ENCODE results near the gene ZNF608. TPM values are rescaled to one million over a fixed set of nuclear protein-coding genes. Genes with fewer than 3 reads are reported as not detected.

Gene ZNF608
- total RNA-seq, 6 experiments from 2014 or later: 3.9 to 6.5 (median 4.9) TPM

- peaks cover 0 to 17% (median 0%) of the 10 kb centered on the region in 4 donors for H3K4me1 ChIP-seq
Measured at GRCh38 chr5:124742983-124743601, 3.3 kb downstream of the ZNF608 start.

DNA sequence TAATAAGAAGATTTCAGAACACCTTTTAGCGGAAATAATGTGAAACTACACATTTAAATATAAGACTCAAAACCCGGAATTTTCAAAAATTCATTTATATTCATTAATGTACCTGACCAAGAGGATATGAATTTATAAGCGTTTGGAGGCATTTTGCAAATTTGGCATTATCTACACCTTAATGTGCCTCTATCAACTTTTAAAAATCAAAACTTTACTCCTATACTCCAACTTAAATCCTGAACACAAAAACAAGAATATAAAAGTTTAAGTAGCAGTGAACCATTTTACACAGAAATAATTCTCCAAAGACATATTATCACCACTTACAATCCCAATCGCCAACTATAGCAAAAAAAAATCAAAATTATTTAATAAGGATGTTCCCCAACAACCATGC lies 3.9 kb downstream of the ZNF608 start:
- H3K4me3 ChIP-seq: peak overlapping the region in 2 of 3 donors; percentile 13 to 58
- TF ChIP-seq, protein P1, sequence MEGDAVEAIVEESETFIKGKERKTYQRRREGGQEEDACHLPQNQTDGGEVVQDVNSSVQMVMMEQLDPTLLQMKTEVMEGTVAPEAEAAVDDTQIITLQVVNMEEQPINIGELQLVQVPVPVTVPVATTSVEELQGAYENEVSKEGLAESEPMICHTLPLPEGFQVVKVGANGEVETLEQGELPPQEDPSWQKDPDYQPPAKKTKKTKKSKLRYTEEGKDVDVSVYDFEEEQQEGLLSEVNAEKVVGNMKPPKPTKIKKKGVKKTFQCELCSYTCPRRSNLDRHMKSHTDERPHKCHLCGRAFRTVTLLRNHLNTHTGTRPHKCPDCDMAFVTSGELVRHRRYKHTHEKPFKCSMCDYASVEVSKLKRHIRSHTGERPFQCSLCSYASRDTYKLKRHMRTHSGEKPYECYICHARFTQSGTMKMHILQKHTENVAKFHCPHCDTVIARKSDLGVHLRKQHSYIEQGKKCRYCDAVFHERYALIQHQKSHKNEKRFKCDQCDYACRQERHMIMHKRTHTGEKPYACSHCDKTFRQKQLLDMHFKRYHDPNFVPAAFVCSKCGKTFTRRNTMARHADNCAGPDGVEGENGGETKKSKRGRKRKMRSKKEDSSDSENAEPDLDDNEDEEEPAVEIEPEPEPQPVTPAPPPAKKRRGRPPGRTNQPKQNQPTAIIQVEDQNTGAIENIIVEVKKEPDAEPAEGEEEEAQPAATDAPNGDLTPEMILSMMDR (IDR thresholded peaks at IDR 0.05): no peak
- no peak for TF ChIP-seq POLR2A (IDR thresholded peaks at IDR 0.05)
- intact Hi-C loops (cut with DNase I): loop anchor here in 1 of 2 donors (5.0 kb wide), 1 partner anchor 80 kb away; no protein-coding TSS in a partner anchor
- DNase-seq: no peak
- ATAC-seq: no peak
- WGBS (ENCODE audit: insufficient coverage, low coverage, low lambda C conversion rate, missing lambda C conversion rate): 63% methylated on average over 4 of the region's 4 CpGs
- H3K36me3 ChIP-seq: no peaks in the 10 kb centered on the region
- peaks cover 0 to 3% (median 0%) of the 10 kb centered on the region in 4 donors for H3K9me3 ChIP-seq
- H3K27me3 ChIP-seq: no peaks in the 10 kb centered on the region
- peaks cover 0 to 17% (median 0%) of the 10 kb centered on the region in 4 donors for H3K4me1 ChIP-seq
- H3K27ac ChIP-seq: no peak overlapping the region

More at GRCh38 chr5:124742983-124743601, 3.3 kb downstream of the ZNF608 start:
- Histone ChIP-seq H3K27me3 (no peaks in the 10 kb centered on the region), H3K36me3 (no peaks in the 10 kb centered on the region), H3K27ac (peak overlapping the region in 2 of 3 donors; percentile 67 to 92), H3K9me3 (peaks cover 0 to 3% (median 0%) of the 10 kb centered on the region in 4 donors), H3K4me3 (peak overlapping the region; percentile 56 to 58 (median 58))
- ATAC-seq (peak in 1 of 4 donors; percentile 46), DNase-seq (peak in 1 of 3 donors; percentile 34)
- 28% methylated on average over 8 of the region's 8 CpGs for WGBS (ENCODE audit: insufficient coverage, low coverage, low lambda C conversion rate, missing lambda C conversion rate)
- TF ChIP-seq POLR2A (IDR thresholded peaks at IDR 0.05): no peak
- TF ChIP-seq, protein P1 (IDR thresholded peaks at IDR 0.05): no peak
- intact Hi-C loops (cut with DNase I): loop anchor here in 1 of 2 donors (5.0 kb wide), 1 partner anchor 81 kb away; no protein-coding TSS in a partner anchor

- H3K4me3 ChIP-seq: no peak overlapping the region
Measured at GRCh38 chr5:124741711-124742496, 4.5 kb downstream of the ZNF608 start.

DNA sequence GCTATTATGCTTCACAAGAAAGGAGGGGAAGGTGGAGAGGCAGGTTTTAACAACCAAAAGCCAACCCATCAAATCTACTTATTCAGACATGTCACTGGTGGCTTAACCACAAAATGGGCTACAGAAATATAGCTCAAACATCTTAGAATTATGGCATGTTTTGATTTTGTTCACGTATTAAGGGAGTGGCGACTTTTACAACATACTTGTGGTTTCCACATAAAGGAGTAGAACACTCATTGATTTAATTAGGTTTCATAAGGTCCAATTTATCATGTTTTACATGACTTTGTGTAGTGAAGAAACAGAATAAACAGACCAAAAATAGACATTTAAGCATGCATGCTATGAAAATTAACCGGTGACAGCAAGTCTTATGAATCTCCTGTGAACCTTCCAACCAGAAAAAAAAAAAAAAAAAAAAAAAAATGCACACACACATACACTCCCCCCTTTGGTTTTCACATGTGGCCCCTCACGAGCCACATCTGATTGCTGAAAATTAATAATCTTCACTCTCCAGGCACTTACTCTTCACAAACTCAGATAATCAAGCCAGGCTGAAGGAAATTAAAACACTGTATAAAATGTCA lies 5.4 kb downstream of the ZNF608 start:
- 75% methylated on average over 4 of the region's 4 CpGs for WGBS (ENCODE audit: insufficient coverage, low coverage, low lambda C conversion rate, missing lambda C conversion rate)
- Histone ChIP-seq H3K4me1 (peaks cover 0 to 21% (median 0%) of the 10 kb centered on the region in 4 donors), H3K9me3 (peaks cover 0 to 3% (median 0%) of the 10 kb centered on the region in 4 donors), H3K4me3 (no peak overlapping the region), H3K36me3 (no peaks in the 10 kb centered on the region), H3K27ac (no peak overlapping the region), H3K27me3 (no peaks in the 10 kb centered on the region)
- TF ChIP-seq, protein P1 (IDR thresholded peaks at IDR 0.05): no peak
- TF ChIP-seq POLR2A (IDR thresholded peaks at IDR 0.05): no peak
- ATAC-seq: no peak
- intact Hi-C loops (cut with DNase I): loop anchor here in 1 of 2 donors (5.0 kb wide), 1 partner anchor 79 kb away; no protein-coding TSS in a partner anchor
- no peak for DNase-seq

More at GRCh38 chr5:124741711-124742496, 4.5 kb downstream of the ZNF608 start:
- peaks cover 0 to 3% (median 0%) of the 10 kb centered on the region in 4 donors for H3K9me3 ChIP-seq
- TF ChIP-seq POLR2A (IDR thresholded peaks at IDR 0.05): no peak
- TF ChIP-seq, protein P1 (IDR thresholded peaks at IDR 0.05): no peak
- no peaks in the 10 kb centered on the region for H3K36me3 ChIP-seq
- H3K27me3 ChIP-seq: no peaks in the 10 kb centered on the region
- intact Hi-C loops (cut with DNase I): loop anchor here in 1 of 2 donors (5.0 kb wide), 1 partner anchor 80 kb away; no protein-coding TSS in a partner anchor
- no peak overlapping the region for H3K27ac ChIP-seq
- H3K4me1 ChIP-seq: peaks cover 0 to 17% (median 0%) of the 10 kb centered on the region in 4 donors
- ATAC-seq: peak in 1 of 4 donors; percentile 24
- 26% methylated on average over 3 of the region's 4 CpGs for WGBS (ENCODE audit: insufficient coverage, low coverage, low lambda C conversion rate, missing lambda C conversion rate)
- no peak for DNase-seq

Data from right lobe of liver (tissue), 6 donors.